Osteocyte (in vitro differentiated cells): Measurements from ENCODE around the gene SLC38A9. TPM values are rescaled to one million over a fixed set of nuclear protein-coding genes. Genes with fewer than 3 reads are reported as not detected.
A peak's percentile ranks its signal among the peaks of the same experiment; 100 is the strongest.

Experiments
- DNase-seq: peaks from one replicate; pipeline ENCODE4 v3.0.0; 2021; ENCODE audit warnings: mixed read lengths; ENCODE audit not compliant: unreplicated experiment; ENCODE audit errors: extremely low spot score
- H3K27ac Mint-ChIP-seq: one replicate; pipeline ENCODE4 v1.8.0; 2021; ENCODE audit warnings: mild to moderate bottlenecking, mixed read lengths; ENCODE audit not compliant: unreplicated experiment
- H3K27me3 Mint-ChIP-seq: one replicate; pipeline ENCODE4 v1.8.0; 2021; ENCODE audit warnings: mixed read lengths; ENCODE audit not compliant: unreplicated experiment
- H3K36me3 Mint-ChIP-seq: one replicate; pipeline ENCODE4 v1.8.0; 2021; ENCODE audit warnings: mixed read lengths; ENCODE audit not compliant: unreplicated experiment
- H3K4me1 Mint-ChIP-seq: one replicate; pipeline ENCODE4 v1.8.0; 2021; ENCODE audit warnings: mixed read lengths; ENCODE audit not compliant: unreplicated experiment
- H3K4me3 Mint-ChIP-seq: one replicate; pipeline ENCODE4 v1.8.0; 2021; ENCODE audit warnings: mild to moderate bottlenecking, moderate library complexity, mixed read lengths; ENCODE audit not compliant: unreplicated experiment
- H3K9me3 Mint-ChIP-seq: one replicate; pipeline ENCODE4 v1.8.0; 2021; ENCODE audit warnings: mixed read lengths; ENCODE audit not compliant: unreplicated experiment
- CTCF ChIP-seq: fragments of 200-600 bp; sonication (generic); IDR thresholded peaks from 2 replicates; pipeline ENCODE4 v1.5.0; 2021; ENCODE audit warnings: antibody characterized with exemption, mild to moderate bottlenecking, moderate library complexity
- total RNA-seq: library from RNA; stranded (reverse); gene quantifications from 2 replicates; pipeline ENCODE4 v1.2.1, GENCODE V29; 2021

SLC38A9 gene
- total RNA-seq, 1 donor from 2014 or later = 24.3 TPM

DNA sequence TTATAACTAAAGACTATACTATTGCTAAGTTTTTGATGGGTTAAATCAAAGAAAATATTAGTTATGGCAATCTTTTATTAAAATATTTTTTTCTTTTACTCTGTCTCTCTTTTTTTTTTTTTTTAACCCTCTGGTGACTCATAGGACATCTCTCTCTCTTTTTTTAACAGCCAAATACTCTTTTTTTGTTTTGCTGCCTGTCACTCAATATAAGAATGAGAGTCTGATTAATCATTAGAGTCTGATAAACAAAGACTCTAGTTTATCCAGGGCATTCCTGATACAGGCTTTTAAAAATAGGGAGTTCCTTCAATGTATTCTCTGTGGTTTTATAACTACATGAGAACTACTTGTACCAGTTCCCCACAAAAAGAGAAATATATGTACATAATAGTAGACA lies 77.3 kb downstream of the SLC38A9 start:
- DNase-seq = no peak
- H3K4me1 Mint-ChIP-seq = peaks cover 41% of the 10 kb centered on the region
- H3K4me3 Mint-ChIP-seq = no peak overlapping the region
- H3K36me3 Mint-ChIP-seq = peaks cover 11% of the 10 kb centered on the region
- TF ChIP-seq CTCF = no peak
- H3K9me3 Mint-ChIP-seq = no peaks in the 10 kb centered on the region
- no peaks in the 10 kb centered on the region for H3K27me3 Mint-ChIP-seq
- H3K27ac Mint-ChIP-seq = peak overlapping the region; percentile 81

DNA sequence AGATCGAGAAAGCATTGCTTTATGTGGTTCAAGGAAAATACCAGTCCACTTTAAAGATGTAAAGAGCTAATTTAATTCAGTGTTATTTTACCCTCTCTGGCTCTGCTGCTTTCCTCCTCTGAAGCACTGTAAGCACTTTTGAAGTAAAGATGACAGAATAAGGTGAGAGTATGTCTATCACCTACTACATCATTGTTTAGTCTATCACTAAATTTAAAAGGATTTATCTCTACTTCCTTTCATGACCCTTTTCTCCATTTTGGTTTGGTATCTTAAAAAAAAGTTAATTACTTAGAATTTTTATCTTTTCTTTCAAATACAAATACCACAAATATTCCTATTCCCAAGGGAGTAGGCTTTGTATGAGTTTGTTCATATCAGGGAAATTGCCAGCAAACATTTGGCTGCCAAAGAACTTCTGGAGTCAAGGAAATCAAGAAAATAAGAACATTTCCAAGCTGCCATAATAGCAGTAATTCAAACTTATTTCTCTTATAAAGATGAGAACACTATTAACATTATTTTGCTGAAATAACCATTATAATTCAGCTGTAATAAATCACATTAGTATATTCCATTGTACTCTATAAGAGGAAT lies 77.8 kb downstream of the SLC38A9 start:
- H3K27ac Mint-ChIP-seq = peak overlapping the region; percentile 57
- H3K36me3 Mint-ChIP-seq = peaks cover 14% of the 10 kb centered on the region
- DNase-seq = no peak
- TF ChIP-seq CTCF = no peak
- H3K27me3 Mint-ChIP-seq = no peaks in the 10 kb centered on the region
- H3K4me3 Mint-ChIP-seq = no peak overlapping the region
- no peaks in the 10 kb centered on the region for H3K9me3 Mint-ChIP-seq
- peaks cover 41% of the 10 kb centered on the region for H3K4me1 Mint-ChIP-seq

DNA sequence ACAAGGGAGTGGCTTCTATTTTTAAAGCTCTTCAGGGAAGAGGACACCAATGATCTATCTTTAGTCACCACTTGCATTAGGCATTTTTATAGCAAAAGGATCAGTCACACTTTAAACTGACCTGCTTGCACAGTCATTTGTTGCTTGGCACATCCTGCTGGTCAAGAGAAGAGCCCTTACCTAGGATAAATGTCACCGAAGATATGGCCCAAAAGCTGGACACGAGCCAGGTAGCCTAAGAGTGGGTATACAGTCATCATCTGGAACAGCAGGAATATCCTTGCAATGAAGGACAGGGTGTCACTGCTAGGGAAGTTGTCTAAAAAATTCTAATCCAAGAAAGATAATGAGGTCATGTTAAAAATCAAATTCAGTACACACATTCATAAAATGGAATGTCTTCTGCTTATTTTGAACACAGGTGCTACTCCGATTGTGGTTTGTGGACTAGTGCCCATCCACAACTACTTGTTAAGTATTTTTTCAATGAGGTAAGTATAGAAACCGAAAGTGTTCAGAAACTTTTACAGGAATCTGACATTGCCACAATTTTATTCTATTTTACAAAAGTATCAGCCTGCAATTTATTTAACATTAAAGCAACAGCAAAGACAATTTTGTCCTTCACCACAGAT lies 78.4 kb downstream of the SLC38A9 start:
- peaks cover 16% of the 10 kb centered on the region for H3K36me3 Mint-ChIP-seq
- no peaks in the 10 kb centered on the region for H3K27me3 Mint-ChIP-seq
- peaks cover 38% of the 10 kb centered on the region for H3K4me1 Mint-ChIP-seq
- no peaks in the 10 kb centered on the region for H3K9me3 Mint-ChIP-seq
- no peak overlapping the region for H3K4me3 Mint-ChIP-seq
- no peak for DNase-seq
- no peak for TF ChIP-seq CTCF
- H3K27ac Mint-ChIP-seq = peak overlapping the region; percentile 57

DNA sequence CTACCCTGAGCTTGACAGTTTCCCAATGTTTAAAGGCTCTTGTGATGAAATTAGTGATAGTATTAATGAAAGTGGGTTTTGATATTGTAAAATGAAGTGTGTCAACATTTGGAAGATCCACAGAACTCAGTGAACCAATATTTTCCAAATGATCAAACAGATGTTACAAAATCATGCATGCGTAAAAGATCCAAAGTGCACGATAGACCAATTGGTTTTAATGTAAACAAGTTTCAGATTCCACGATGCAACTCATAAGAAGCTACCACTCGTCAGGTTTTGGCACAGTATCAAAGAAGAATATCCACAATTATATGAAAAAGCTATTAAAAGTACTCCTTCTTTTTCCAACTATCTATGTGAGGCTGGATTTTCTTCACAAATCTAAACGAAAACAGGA lies 82.3 kb downstream of the SLC38A9 start:
- peaks cover 20% of the 10 kb centered on the region for H3K36me3 Mint-ChIP-seq
- H3K27me3 Mint-ChIP-seq = no peaks in the 10 kb centered on the region
- H3K4me3 Mint-ChIP-seq = no peak overlapping the region
- TF ChIP-seq CTCF = no peak
- no peaks in the 10 kb centered on the region for H3K9me3 Mint-ChIP-seq
- peaks cover 27% of the 10 kb centered on the region for H3K4me1 Mint-ChIP-seq
- DNase-seq = no peak
- H3K27ac Mint-ChIP-seq = no peak overlapping the region

DNA sequence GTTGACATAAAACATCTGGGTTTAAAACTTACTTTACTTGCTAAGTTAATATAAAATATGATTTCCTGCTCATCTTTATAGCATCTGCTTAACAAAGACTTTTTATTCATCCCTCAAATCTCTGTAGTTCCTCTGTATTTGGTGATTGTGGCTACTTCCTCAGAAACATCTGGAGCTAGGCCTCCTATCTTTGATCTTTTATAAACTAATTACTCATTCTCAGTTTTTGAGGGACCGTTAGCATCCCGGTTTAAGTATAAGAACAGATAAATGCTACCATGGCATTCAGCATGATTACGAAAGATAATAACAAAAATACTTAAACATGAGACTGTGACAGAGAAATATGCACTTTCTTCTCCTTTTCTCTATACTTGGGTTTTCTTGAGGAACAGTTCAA lies 85.3 kb downstream of the SLC38A9 start:
- Mint-ChIP-seq H3K36me3 (peaks cover 17% of the 10 kb centered on the region), H3K4me1 (peaks cover 13% of the 10 kb centered on the region), H3K27ac (no peak overlapping the region), H3K4me3 (no peak overlapping the region), H3K27me3 (no peaks in the 10 kb centered on the region), H3K9me3 (no peaks in the 10 kb centered on the region)
- TF ChIP-seq CTCF = no peak
- no peak for DNase-seq
